HG03108 (cell line): Measurements from ENCODE around the gene RNASEH2B.

Experiments
- ATAC-seq: cut with Tn5 transposase; IDR thresholded peaks from one replicate; pipeline ENCODE4 v1.9.1; 2021; ENCODE audit warnings: moderate library complexity; ENCODE audit not compliant: unreplicated experiment

Gene RNASEH2B

GRCh38 chr13:50909605-50910484 lies at the start of gene RNASEH2B:
Gene RNASEH2B (plus strand): TSS chr13:50909791. CDS start chr13:50910077, 286 bp downstream.
- ATAC-seq: peak; percentile 62

GRCh38 chr13:50864492-50864891 lies 45.1 kb upstream of the RNASEH2B start:
- ATAC-seq: no peak

GRCh38 chr13:50866817-50867636 lies 42.6 kb upstream of the RNASEH2B start:
- ATAC-seq: no peak

GRCh38 chr13:50867637-50867945 lies 42.0 kb upstream of the RNASEH2B start:
- no peak for ATAC-seq

GRCh38 chr13:50871405-50871804 lies 38.2 kb upstream of the RNASEH2B start:
- ATAC-seq: no peak

GRCh38 chr13:50873467-50873866 lies 36.1 kb upstream of the RNASEH2B start:
- no peak for ATAC-seq

- no peak for ATAC-seq
Measured at GRCh38 chr13:50873991-50874390, 35.6 kb upstream of the RNASEH2B start.

GRCh38 chr13:50882816-50883435 lies 26.7 kb upstream of the RNASEH2B start:
- ATAC-seq: no peak

GRCh38 chr13:50883728-50884127 lies 25.9 kb upstream of the RNASEH2B start:
- ATAC-seq: no peak

- no peak for ATAC-seq
Measured at GRCh38 chr13:50884265-50884664, 25.3 kb upstream of the RNASEH2B start.

- ATAC-seq: no peak
Measured at GRCh38 chr13:50887151-50887550, 22.4 kb upstream of the RNASEH2B start.

GRCh38 chr13:50888362-50888761 lies 21.2 kb upstream of the RNASEH2B start:
- ATAC-seq: no peak

GRCh38 chr13:50889317-50889716 lies 20.3 kb upstream of the RNASEH2B start:
- ATAC-seq: peak; percentile 35

- no peak for ATAC-seq
Measured at GRCh38 chr13:50891206-50891605, 18.4 kb upstream of the RNASEH2B start.

- ATAC-seq: peak; percentile 33
Measured at GRCh38 chr13:50892210-50892944, 17.2 kb upstream of the RNASEH2B start.

GRCh38 chr13:50893211-50893852 lies 16.3 kb upstream of the RNASEH2B start:
- peak; percentile 67 for ATAC-seq

- ATAC-seq: no peak
Measured at GRCh38 chr13:50894012-50894411, 15.6 kb upstream of the RNASEH2B start.

GRCh38 chr13:50894504-50894903 lies 15.1 kb upstream of the RNASEH2B start:
- ATAC-seq: no peak

GRCh38 chr13:50898338-50898737 lies 11.3 kb upstream of the RNASEH2B start:
- ATAC-seq: no peak

- no peak for ATAC-seq
Measured at GRCh38 chr13:50901701-50902100, 7.9 kb upstream of the RNASEH2B start.
